ENCODE data around the gene CLDN34. TPM values are rescaled to one million over a fixed set of nuclear protein-coding genes. Genes with fewer than 3 reads are reported as not detected.

The CLDN34 gene
- total and polyA plus RNA-seq, 2 donors (not counting 1 experiment from before 2014, with no cell fraction given) = not detected

GRCh38 chrX:9958183-9958582, 9.0 kb upstream of the CLDN34 start:
- ATAC-seq (ENCODE audit: low read depth) (no peak), DNase-seq (no peak)
- TF ChIP-seq, protein P1, sequence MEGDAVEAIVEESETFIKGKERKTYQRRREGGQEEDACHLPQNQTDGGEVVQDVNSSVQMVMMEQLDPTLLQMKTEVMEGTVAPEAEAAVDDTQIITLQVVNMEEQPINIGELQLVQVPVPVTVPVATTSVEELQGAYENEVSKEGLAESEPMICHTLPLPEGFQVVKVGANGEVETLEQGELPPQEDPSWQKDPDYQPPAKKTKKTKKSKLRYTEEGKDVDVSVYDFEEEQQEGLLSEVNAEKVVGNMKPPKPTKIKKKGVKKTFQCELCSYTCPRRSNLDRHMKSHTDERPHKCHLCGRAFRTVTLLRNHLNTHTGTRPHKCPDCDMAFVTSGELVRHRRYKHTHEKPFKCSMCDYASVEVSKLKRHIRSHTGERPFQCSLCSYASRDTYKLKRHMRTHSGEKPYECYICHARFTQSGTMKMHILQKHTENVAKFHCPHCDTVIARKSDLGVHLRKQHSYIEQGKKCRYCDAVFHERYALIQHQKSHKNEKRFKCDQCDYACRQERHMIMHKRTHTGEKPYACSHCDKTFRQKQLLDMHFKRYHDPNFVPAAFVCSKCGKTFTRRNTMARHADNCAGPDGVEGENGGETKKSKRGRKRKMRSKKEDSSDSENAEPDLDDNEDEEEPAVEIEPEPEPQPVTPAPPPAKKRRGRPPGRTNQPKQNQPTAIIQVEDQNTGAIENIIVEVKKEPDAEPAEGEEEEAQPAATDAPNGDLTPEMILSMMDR (IDR thresholded peaks at IDR 0.05) = no peak
- TF ChIP-seq EZH2 (IDR thresholded peaks at IDR 0.05; ENCODE audit: borderline replicate concordance, insufficient read depth, low read depth, low read length, poor library complexity, severe bottlenecking) = no peak
- ChIA-PET CTCF (no interaction called here), POLR2A (interaction anchor here (0.7 kb wide), 1 partner anchor 285 kb away, joined by 3 read pairs; no protein-coding TSS in a partner anchor)
- H3K4me1 Mint-ChIP-seq = peaks cover 6% of the 10 kb centered on the region
- Histone ChIP-seq H3K79me2 (ENCODE audit: control insufficient read depth, insufficient read depth, low read length) (no peaks in the 10 kb centered on the region), H3K4me1 (ENCODE audit: control insufficient read depth in 2 of 2, insufficient read depth in 2 of 2, low read length in 2 of 2) (peaks cover 3 to 5% of the 10 kb centered on the region in 2 donors), H3K4me3 (ENCODE audit: control extremely low read depth in 1 of 5, extremely low read depth in 1 of 5, insufficient read depth in 1 of 5, low read depth in 2 of 5, low read length in 4 of 5) (no peak overlapping the region), H3K9ac (ENCODE audit: low read length) (no peak overlapping the region), H3K9me3 (ENCODE audit: control extremely low read depth in 1 of 3, control insufficient read depth in 2 of 3, insufficient read depth in 1 of 3, low read length in 2 of 3) (peaks cover 0 to 15% (median 14%) of the 10 kb centered on the region in 3 donors), H3K27me3 (replicated peaks in 1 of 4; ENCODE audit: control extremely low read depth in 1 of 4, control insufficient read depth in 3 of 4, insufficient read depth in 4 of 4, low read length in 3 of 4) (no peaks in the 10 kb centered on the region), H3K36me3 (replicated peaks in 1 of 2; ENCODE audit: control extremely low read depth in 1 of 2, control insufficient read depth in 1 of 2, extremely low read depth in 1 of 2, insufficient read depth in 2 of 2, low read length in 1 of 2) (no peaks in the 10 kb centered on the region), H3K4me2 (replicated peaks; ENCODE audit: low read depth, low read length, poor library complexity, severe bottlenecking) (peak overlapping the region; percentile 20), H4K20me1 (ENCODE audit: control insufficient read depth, insufficient read depth, low read length, poor library complexity, severe bottlenecking) (no peaks in the 10 kb centered on the region), H2AFZ (ENCODE audit: insufficient read depth, low read depth, low read length, poor library complexity, severe bottlenecking) (no peak overlapping the region), H3K27ac (ENCODE audit: low read length in 2 of 2) (no peak overlapping the region)
- no peak overlapping the region for H3K27ac Mint-ChIP-seq
- intact Hi-C loops (cut with micrococcal nuclease) = no loop called here
- H3K9me3 Mint-ChIP-seq (ENCODE audit: insufficient read depth) = no peaks in the 10 kb centered on the region
- H3K4me3 Mint-ChIP-seq = no peak overlapping the region
- H3K27me3 Mint-ChIP-seq = no peaks in the 10 kb centered on the region
- no CpG with 5 or more reads among the region's 5 CpGs for WGBS (ENCODE audit: insufficient coverage)

DNA sequence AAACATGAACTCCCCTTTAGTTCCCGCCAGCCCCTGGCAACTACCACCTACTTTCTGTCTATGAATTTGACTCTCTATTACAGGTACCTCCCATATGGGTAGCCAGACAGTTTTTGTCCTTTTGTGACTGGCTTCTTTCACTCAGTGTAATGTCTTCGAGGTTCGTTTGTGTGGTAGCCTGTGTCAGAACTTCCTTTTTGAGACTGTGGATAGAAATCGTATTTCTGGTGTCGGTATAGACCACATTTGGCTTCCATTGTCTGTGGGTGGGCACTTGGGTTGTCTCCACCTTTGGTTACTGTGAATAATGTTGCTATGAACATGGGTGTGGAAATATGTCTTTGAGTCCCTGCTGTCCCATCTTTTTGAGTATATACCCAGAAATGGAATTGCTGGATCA, 5.4 kb upstream of the CLDN34 start:
- H3K27ac Mint-ChIP-seq = no peak overlapping the region
- Histone ChIP-seq H3K27me3 (replicated peaks in 1 of 4; ENCODE audit: control extremely low read depth in 1 of 4, control insufficient read depth in 3 of 4, insufficient read depth in 4 of 4, low read length in 3 of 4) (no peaks in the 10 kb centered on the region), H4K20me1 (ENCODE audit: control insufficient read depth, insufficient read depth, low read length, poor library complexity, severe bottlenecking) (no peaks in the 10 kb centered on the region), H2AFZ (ENCODE audit: insufficient read depth, low read depth, low read length, poor library complexity, severe bottlenecking) (no peak overlapping the region), H3K4me3 (ENCODE audit: control extremely low read depth in 1 of 5, extremely low read depth in 1 of 5, insufficient read depth in 1 of 5, low read depth in 2 of 5, low read length in 4 of 5) (no peak overlapping the region), H3K9ac (ENCODE audit: low read length) (no peak overlapping the region), H3K9me3 (ENCODE audit: control extremely low read depth in 1 of 3, control insufficient read depth in 2 of 3, insufficient read depth in 1 of 3, low read length in 2 of 3) (no peaks in the 10 kb centered on the region), H3K36me3 (replicated peaks in 1 of 2; ENCODE audit: control extremely low read depth in 1 of 2, control insufficient read depth in 1 of 2, extremely low read depth in 1 of 2, insufficient read depth in 2 of 2, low read length in 1 of 2) (no peaks in the 10 kb centered on the region), H3K4me1 (ENCODE audit: control insufficient read depth in 2 of 2, insufficient read depth in 2 of 2, low read length in 2 of 2) (peaks cover 3 to 5% of the 10 kb centered on the region in 2 donors), H3K79me2 (ENCODE audit: control insufficient read depth, insufficient read depth, low read length) (no peaks in the 10 kb centered on the region), H3K4me2 (replicated peaks; ENCODE audit: low read depth, low read length, poor library complexity, severe bottlenecking) (no peak overlapping the region), H3K27ac (ENCODE audit: low read length in 2 of 2) (no peak overlapping the region)
- no peaks in the 10 kb centered on the region for H3K9me3 Mint-ChIP-seq (ENCODE audit: insufficient read depth)
- POLR2A ChIA-PET = no interaction called here
- WGBS (ENCODE audit: insufficient coverage) = 50% methylated on average over 2 of the region's 5 CpGs
- CTCF ChIA-PET = no interaction called here
- peaks cover 5% of the 10 kb centered on the region for H3K27me3 Mint-ChIP-seq
- no peak overlapping the region for H3K4me3 Mint-ChIP-seq
- no peak for TF ChIP-seq EZH2 (IDR thresholded peaks at IDR 0.05; ENCODE audit: borderline replicate concordance, insufficient read depth, low read depth, low read length, poor library complexity, severe bottlenecking)
- TF ChIP-seq, protein P1 (IDR thresholded peaks at IDR 0.05) = no peak
- no peak for ATAC-seq (ENCODE audit: low read depth)
- no peak for DNase-seq
- peaks cover 6% of the 10 kb centered on the region for H3K4me1 Mint-ChIP-seq
- intact Hi-C loops (cut with micrococcal nuclease) = no loop called here
